ENCODE measurements around the gene PYURF. TPM values are rescaled to one million over a fixed set of nuclear protein-coding genes. Genes with fewer than 3 reads are reported as not detected.

The PYURF gene
- total RNA-seq, 4 donors from 2014 or later = 84.7 to 154 (median 98.0) TPM

DNA sequence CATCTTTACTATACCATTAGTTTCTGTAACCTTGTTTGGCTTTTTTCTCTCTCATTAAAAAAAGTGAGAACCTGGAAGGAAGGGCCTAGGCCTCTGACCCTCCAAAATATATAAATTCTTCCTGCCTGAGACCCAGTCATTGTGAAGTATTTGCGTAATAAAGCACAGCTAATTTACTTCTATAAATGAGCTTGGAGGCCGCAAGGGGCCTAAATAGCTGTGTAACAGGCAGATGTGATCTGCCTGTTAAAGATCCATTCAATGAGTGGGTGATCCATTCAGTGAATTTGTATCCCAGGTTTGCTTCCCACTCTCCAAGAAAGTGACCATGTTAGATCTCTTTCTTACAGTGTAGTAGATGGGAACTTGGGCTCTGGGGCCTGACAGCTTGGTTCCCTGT lies 595 bp upstream of the PYURF start:
- H3K4me3 ChIP-seq (replicated peaks in 1 of 3) = peak overlapping the region in 1 of 3 donors; percentile 83
- TF ChIP-seq, protein P1, sequence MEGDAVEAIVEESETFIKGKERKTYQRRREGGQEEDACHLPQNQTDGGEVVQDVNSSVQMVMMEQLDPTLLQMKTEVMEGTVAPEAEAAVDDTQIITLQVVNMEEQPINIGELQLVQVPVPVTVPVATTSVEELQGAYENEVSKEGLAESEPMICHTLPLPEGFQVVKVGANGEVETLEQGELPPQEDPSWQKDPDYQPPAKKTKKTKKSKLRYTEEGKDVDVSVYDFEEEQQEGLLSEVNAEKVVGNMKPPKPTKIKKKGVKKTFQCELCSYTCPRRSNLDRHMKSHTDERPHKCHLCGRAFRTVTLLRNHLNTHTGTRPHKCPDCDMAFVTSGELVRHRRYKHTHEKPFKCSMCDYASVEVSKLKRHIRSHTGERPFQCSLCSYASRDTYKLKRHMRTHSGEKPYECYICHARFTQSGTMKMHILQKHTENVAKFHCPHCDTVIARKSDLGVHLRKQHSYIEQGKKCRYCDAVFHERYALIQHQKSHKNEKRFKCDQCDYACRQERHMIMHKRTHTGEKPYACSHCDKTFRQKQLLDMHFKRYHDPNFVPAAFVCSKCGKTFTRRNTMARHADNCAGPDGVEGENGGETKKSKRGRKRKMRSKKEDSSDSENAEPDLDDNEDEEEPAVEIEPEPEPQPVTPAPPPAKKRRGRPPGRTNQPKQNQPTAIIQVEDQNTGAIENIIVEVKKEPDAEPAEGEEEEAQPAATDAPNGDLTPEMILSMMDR (IDR thresholded peaks at IDR 0.05) = no peak
- TF ChIP-seq POLR2A (IDR thresholded peaks at IDR 0.05) = no peak
- WGBS, 2 donors = 50 to 66% methylated on average over 2 of the region's 2 CpGs
- H3K27me3 ChIP-seq = no peaks in the 10 kb centered on the region
- DNase-seq = no peak
- H3K4me1 ChIP-seq = peaks cover 15 to 18% of the 10 kb centered on the region in 2 donors
- peak overlapping the region; percentile 75 to 92 (median 92) for H3K27ac ChIP-seq
- H3K9me3 ChIP-seq = no peaks in the 10 kb centered on the region
- intact Hi-C loops (cut with DNase I) = no loop called here
- H3K36me3 ChIP-seq = no peaks in the 10 kb centered on the region

DNA sequence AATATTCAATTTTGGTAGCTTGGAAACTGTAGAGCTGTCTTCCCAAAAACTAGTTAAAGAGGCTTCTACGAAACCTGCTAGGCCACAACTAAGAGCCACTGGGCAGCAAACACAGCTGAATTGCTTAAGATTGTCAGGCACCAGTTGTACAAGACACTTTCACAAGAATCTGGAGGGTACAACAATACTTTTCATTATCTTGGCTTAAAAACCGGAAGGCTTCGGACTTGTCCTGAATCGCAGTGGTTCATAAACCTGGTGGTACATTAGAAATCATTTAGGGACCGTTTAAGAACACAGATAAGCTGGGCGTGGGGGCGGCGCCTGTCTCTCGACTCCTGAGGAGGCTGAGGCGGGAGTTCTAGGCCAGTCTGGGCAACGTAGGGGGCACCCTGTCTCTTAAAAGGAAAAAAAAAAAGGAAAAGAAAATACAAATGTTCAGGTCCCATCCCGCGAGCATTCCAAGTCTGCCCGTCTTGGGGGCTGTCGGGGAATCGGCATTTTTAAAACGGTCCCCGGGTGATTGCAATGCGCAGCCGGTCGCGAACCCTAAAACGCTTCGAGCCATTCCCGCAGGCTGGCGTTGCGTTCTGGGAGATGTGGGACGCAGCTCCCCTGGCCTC lies 763 bp downstream of the PYURF start:
- peak; percentile 30 to 44 for DNase-seq
- H3K27ac ChIP-seq = peak overlapping the region; percentile 75 to 92 (median 92)
- no peak for TF ChIP-seq POLR2A (IDR thresholded peaks at IDR 0.05)
- TF ChIP-seq, protein P1 (IDR thresholded peaks at IDR 0.05) = no peak
- H3K4me3 ChIP-seq (replicated peaks in 1 of 3) = peak overlapping the region; percentile 59 to 95 (median 83)
- WGBS, 2 donors = 2 to 3% methylated on average over 28 of the region's 28 CpGs
- H3K9me3 ChIP-seq = no peaks in the 10 kb centered on the region
- H3K36me3 ChIP-seq = no peaks in the 10 kb centered on the region
- no peaks in the 10 kb centered on the region for H3K27me3 ChIP-seq
- H3K4me1 ChIP-seq = peaks cover 15 to 18% of the 10 kb centered on the region in 2 donors
- intact Hi-C loops (cut with DNase I) = no loop called here

DNA sequence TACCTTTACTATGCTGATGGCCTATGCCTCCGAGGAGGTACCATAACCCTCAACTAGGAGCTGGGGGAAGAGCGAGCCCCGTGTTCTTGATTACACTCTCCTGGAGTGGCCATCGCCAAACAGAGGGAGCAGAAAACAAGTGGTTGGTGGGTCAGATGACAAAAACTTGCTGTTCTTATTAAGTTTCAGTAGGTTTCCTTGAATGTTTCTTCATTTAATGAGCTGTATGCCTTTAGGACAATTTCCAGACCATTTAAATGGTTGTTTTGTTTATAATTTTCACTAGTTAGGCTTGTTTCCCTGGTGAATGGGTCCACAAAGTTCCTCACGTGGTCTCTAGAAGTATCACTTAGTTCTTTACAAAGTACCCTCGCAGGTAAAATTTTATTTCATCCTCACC lies 4.7 kb downstream of the PYURF start:
- intact Hi-C loops (cut with DNase I) = loop anchor here (5.0 to 10.0 kb wide), 2 partner anchors 142 to 484 kb away; partner anchors contain the start of gene HERC6
- Histone ChIP-seq H3K27ac (no peak overlapping the region), H3K36me3 (no peaks in the 10 kb centered on the region), H3K9me3 (no peaks in the 10 kb centered on the region), H3K27me3 (no peaks in the 10 kb centered on the region), H3K4me3 (replicated peaks in 1 of 3) (no peak overlapping the region), H3K4me1 (peaks cover 7% of the 10 kb centered on the region in 2 donors)
- 90 to 93% methylated on average over 6 of the region's 6 CpGs for WGBS, 2 donors
- TF ChIP-seq, protein P1 (IDR thresholded peaks at IDR 0.05) = no peak
- no peak for TF ChIP-seq POLR2A (IDR thresholded peaks at IDR 0.05)
- no peak for DNase-seq

DNA sequence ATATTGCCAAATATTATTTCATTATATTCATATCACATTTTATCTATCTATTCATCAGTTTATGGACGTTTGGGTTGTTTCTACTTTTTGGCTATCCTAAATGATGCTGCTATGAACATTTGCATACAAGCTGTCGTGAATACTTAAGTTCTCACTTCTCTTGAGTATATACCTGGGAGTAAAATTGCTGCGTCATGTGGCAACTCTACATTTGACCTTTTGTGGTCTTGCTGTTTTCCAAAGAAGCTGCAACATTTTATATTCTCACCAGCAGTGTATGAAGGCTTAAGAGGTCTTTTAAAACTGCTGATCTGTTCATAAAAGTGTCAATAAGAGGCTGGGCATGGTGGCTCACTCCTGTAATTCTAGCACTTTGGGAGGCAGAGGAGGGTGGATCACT lies 5.8 kb downstream of the PYURF start:
- Histone ChIP-seq H3K4me3 (replicated peaks in 1 of 3) (no peak overlapping the region), H3K9me3 (no peaks in the 10 kb centered on the region), H3K4me1 (peaks cover 6 to 7% of the 10 kb centered on the region in 2 donors), H3K36me3 (no peaks in the 10 kb centered on the region), H3K27ac (no peak overlapping the region), H3K27me3 (no peaks in the 10 kb centered on the region)
- DNase-seq = no peak
- intact Hi-C loops (cut with DNase I) = loop anchor here (5.0 to 10.0 kb wide), 2 partner anchors 141 to 483 kb away; partner anchors contain the start of gene HERC6
- TF ChIP-seq, protein P1 (IDR thresholded peaks at IDR 0.05) = no peak
- TF ChIP-seq POLR2A (IDR thresholded peaks at IDR 0.05) = no peak
- WGBS, 2 donors = 84 to 87% methylated on average over 3 of the region's 3 CpGs

DNA sequence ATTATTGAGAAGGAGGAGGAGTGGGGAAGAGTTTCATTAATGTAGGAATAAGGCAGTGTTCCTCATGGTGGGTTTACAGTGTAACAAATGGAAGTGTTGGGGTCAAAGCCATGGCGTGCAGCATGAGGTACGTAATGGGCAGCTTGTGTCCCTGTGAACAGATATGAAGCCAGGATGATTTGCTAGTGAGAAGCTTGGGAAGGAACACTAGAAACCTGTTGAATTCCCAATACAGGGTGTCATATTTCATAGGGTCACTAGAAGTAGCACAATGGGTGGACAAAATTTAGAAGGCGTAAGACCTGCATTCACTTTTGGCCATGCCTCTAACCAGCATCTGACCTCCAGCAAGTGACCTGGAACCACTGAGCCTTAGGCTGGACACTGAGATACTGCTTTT lies 6.8 kb downstream of the PYURF start:
- WGBS, 2 donors = 91 to 92% methylated on average over 3 of the region's 3 CpGs
- no peaks in the 10 kb centered on the region for H3K4me1 ChIP-seq
- no peak overlapping the region for H3K27ac ChIP-seq
- H3K27me3 ChIP-seq = no peaks in the 10 kb centered on the region
- H3K9me3 ChIP-seq = no peaks in the 10 kb centered on the region
- intact Hi-C loops (cut with DNase I) = loop anchor here (5.0 to 10.0 kb wide), 2 partner anchors 139 to 482 kb away; partner anchors contain the start of gene HERC6
- TF ChIP-seq POLR2A (IDR thresholded peaks at IDR 0.05) = no peak
- TF ChIP-seq, protein P1 (IDR thresholded peaks at IDR 0.05) = no peak
- no peak for DNase-seq
- no peak overlapping the region for H3K4me3 ChIP-seq (replicated peaks in 1 of 3)
- no peaks in the 10 kb centered on the region for H3K36me3 ChIP-seq

Data from thyroid gland (tissue), 4 donors.